Type B pancreatic cell (in vitro differentiated cells): ENCODE results near the gene TTC23. TPM values are rescaled to one million over a fixed set of nuclear protein-coding genes. Genes with fewer than 3 reads are reported as not detected.

Source experiments
- DNase-seq: peaks from one replicate; pipeline ENCODE4 v3.0.0; 2021; ENCODE audit warnings: mixed read lengths; ENCODE audit not compliant: unreplicated experiment; ENCODE audit errors: extremely low spot score
- H3K27ac Mint-ChIP-seq: 2 replicates; pipeline ENCODE4 v1.8.0; 2021; ENCODE audit warnings: mild to moderate bottlenecking, mixed read lengths
- H3K27me3 Mint-ChIP-seq: 2 replicates; pipeline ENCODE4 v1.8.0; 2021; ENCODE audit warnings: mixed read lengths
- H3K36me3 Mint-ChIP-seq: 2 replicates; pipeline ENCODE4 v1.8.0; 2021; ENCODE audit warnings: mixed read lengths
- H3K4me1 Mint-ChIP-seq: one replicate; pipeline ENCODE4 v1.8.0; 2021; ENCODE audit warnings: mixed read lengths; ENCODE audit not compliant: unreplicated experiment
- H3K4me3 Mint-ChIP-seq: 2 replicates; pipeline ENCODE4 v1.8.0; 2021; ENCODE audit warnings: mild to moderate bottlenecking, mixed read lengths
- H3K9me3 Mint-ChIP-seq: 2 replicates; pipeline ENCODE4 v1.8.0; 2021; ENCODE audit warnings: mixed read lengths
- CTCF ChIP-seq: fragments of 200-600 bp; sonication (generic); conservative IDR thresholded peaks from 2 replicates; pipeline ENCODE4 v1.5.0; 2021; ENCODE audit warnings: antibody characterized with exemption, mild to moderate bottlenecking
- total RNA-seq: library from RNA; stranded (reverse); gene quantifications from 2 replicates; pipeline ENCODE4 v1.2.1, GENCODE V29; 2021; ENCODE audit warnings: low replicate concordance

TTC23 gene
- total RNA-seq, 1 donor from 2014 or later = 26.4 TPM

- H3K27me3 Mint-ChIP-seq = no peaks in the 10 kb centered on the region
- no peak for DNase-seq
- H3K4me1 Mint-ChIP-seq = peaks cover 5% of the 10 kb centered on the region
- H3K9me3 Mint-ChIP-seq = no peaks in the 10 kb centered on the region
- peaks cover 12% of the 10 kb centered on the region for H3K36me3 Mint-ChIP-seq
- H3K27ac Mint-ChIP-seq = no peak overlapping the region
- no peak for TF ChIP-seq CTCF
- no peak overlapping the region for H3K4me3 Mint-ChIP-seq
Observed at GRCh38 chr15:99153026-99153535, 96.3 kb downstream of the TTC23 start.

- no peak for DNase-seq
- Mint-ChIP-seq H3K9me3 (no peaks in the 10 kb centered on the region), H3K27ac (no peak overlapping the region), H3K36me3 (peaks cover 2% of the 10 kb centered on the region), H3K27me3 (no peaks in the 10 kb centered on the region), H3K4me1 (peaks cover 5% of the 10 kb centered on the region), H3K4me3 (no peak overlapping the region)
- TF ChIP-seq CTCF = no peak
Observed at GRCh38 chr15:99151156-99151555, 98.2 kb downstream of the TTC23 start.

GRCh38 chr15:99149366-99149765 lies 100.0 kb downstream of the TTC23 start:
- Mint-ChIP-seq H3K27me3 (no peaks in the 10 kb centered on the region), H3K4me3 (no peak overlapping the region), H3K27ac (no peak overlapping the region), H3K4me1 (peaks cover 5% of the 10 kb centered on the region), H3K36me3 (peaks cover 5% of the 10 kb centered on the region), H3K9me3 (no peaks in the 10 kb centered on the region)
- no peak for DNase-seq
- TF ChIP-seq CTCF = no peak

- Mint-ChIP-seq H3K36me3 (peaks cover 5% of the 10 kb centered on the region), H3K9me3 (no peaks in the 10 kb centered on the region), H3K27me3 (no peaks in the 10 kb centered on the region), H3K4me3 (no peak overlapping the region), H3K27ac (no peak overlapping the region), H3K4me1 (peaks cover 7% of the 10 kb centered on the region)
- no peak for DNase-seq
- no peak for TF ChIP-seq CTCF
Observed at GRCh38 chr15:99148851-99149276, 100.5 kb downstream of the TTC23 start.

GRCh38 chr15:99146661-99147060 lies 102.7 kb downstream of the TTC23 start:
- Mint-ChIP-seq H3K27ac (no peak overlapping the region), H3K4me3 (no peak overlapping the region), H3K27me3 (no peaks in the 10 kb centered on the region), H3K4me1 (peaks cover 15% of the 10 kb centered on the region), H3K36me3 (peaks cover 5% of the 10 kb centered on the region), H3K9me3 (no peaks in the 10 kb centered on the region)
- no peak for DNase-seq
- no peak for TF ChIP-seq CTCF

GRCh38 chr15:99145778-99146177 lies 103.6 kb downstream of the TTC23 start:
- no peak overlapping the region for H3K4me3 Mint-ChIP-seq
- peaks cover 5% of the 10 kb centered on the region for H3K36me3 Mint-ChIP-seq
- no peaks in the 10 kb centered on the region for H3K9me3 Mint-ChIP-seq
- H3K27ac Mint-ChIP-seq = no peak overlapping the region
- TF ChIP-seq CTCF = no peak
- H3K27me3 Mint-ChIP-seq = no peaks in the 10 kb centered on the region
- no peak for DNase-seq
- H3K4me1 Mint-ChIP-seq = peaks cover 15% of the 10 kb centered on the region
